Stimulated activated CD4-positive, alpha-beta T cell treated with anti-CD3 and anti-CD28 coated beads, Interleukin-4, amount 100 ng/mL, for 4 hours (primary cell): ENCODE measurements around the gene COL5A2.

Experiments
- DNase-seq, 2 experiments: peaks; one replicate each; pipeline ENCODE4 v3.0.0-alpha.2; 2020

COL5A2 gene

GRCh38 chr2:189095101-189095500 lies 84.5 kb downstream of the COL5A2 start:
- DNase-seq = no peak

GRCh38 chr2:189092936-189093335 lies 86.6 kb downstream of the COL5A2 start:
- DNase-seq = no peak

- no peak for DNase-seq
Observed at GRCh38 chr2:189091253-189091652, 88.3 kb downstream of the COL5A2 start.

GRCh38 chr2:189088591-189089205 lies 90.9 kb downstream of the COL5A2 start:
- no peak for DNase-seq

- no peak for DNase-seq
Observed at GRCh38 chr2:189086710-189087109, 92.9 kb downstream of the COL5A2 start.

- DNase-seq = no peak
Observed at GRCh38 chr2:189086250-189086649, 93.3 kb downstream of the COL5A2 start.

GRCh38 chr2:189083606-189084005 lies 96.0 kb downstream of the COL5A2 start:
- DNase-seq = no peak

GRCh38 chr2:189083106-189083505 lies 96.5 kb downstream of the COL5A2 start:
- DNase-seq = no peak

- no peak for DNase-seq
Observed at GRCh38 chr2:189082376-189082975, 97.1 kb downstream of the COL5A2 start.

GRCh38 chr2:189076572-189076971 lies 103.0 kb downstream of the COL5A2 start:
- DNase-seq = no peak

- no peak for DNase-seq
Observed at GRCh38 chr2:189076120-189076519, 103.4 kb downstream of the COL5A2 start.

GRCh38 chr2:189074506-189074905 lies 105.1 kb downstream of the COL5A2 start:
- no peak for DNase-seq

GRCh38 chr2:189072036-189072435 lies 107.5 kb downstream of the COL5A2 start:
- DNase-seq = no peak

GRCh38 chr2:189069855-189070619 lies 109.5 kb downstream of the COL5A2 start:
- no peak for DNase-seq

- no peak for DNase-seq
Observed at GRCh38 chr2:189066037-189066436, 113.5 kb downstream of the COL5A2 start.

GRCh38 chr2:189060096-189060642 lies 119.4 kb downstream of the COL5A2 start:
- no peak for DNase-seq

GRCh38 chr2:189057316-189057715 lies 122.2 kb downstream of the COL5A2 start:
- DNase-seq = no peak

- DNase-seq = no peak
Observed at GRCh38 chr2:189056200-189057106, 123.1 kb downstream of the COL5A2 start.

GRCh38 chr2:189050165-189050712 lies 129.3 kb downstream of the COL5A2 start:
- no peak for DNase-seq

- no peak for DNase-seq
Observed at GRCh38 chr2:189049709-189050164, 129.8 kb downstream of the COL5A2 start.

- no peak for DNase-seq
Observed at GRCh38 chr2:189048189-189048588, 131.4 kb downstream of the COL5A2 start.

- no peak for DNase-seq
Observed at GRCh38 chr2:189047171-189047888, 132.2 kb downstream of the COL5A2 start.
